Naive thymus-derived CD4-positive, alpha-beta T cell (primary cell): ENCODE results near the gene EAF1. TPM values are rescaled to one million over a fixed set of nuclear protein-coding genes. Genes with fewer than 3 reads are reported as not detected.

Experiments
- ATAC-seq: fragments of 150-1000 bp; cut with Tn5 transposase; 2 replicates; pipeline ENCODE4 v1.10.0; 2021; ENCODE audit warnings: mild to moderate bottlenecking, moderate library complexity
- CTCF ChIA-PET: fragments of 350-600 bp; sonication (Branson Sonifier 250); formaldehyde crosslinking; loops from one replicate; lab custom pipeline; 2021; ENCODE audit warnings: antibody characterized with exemption; lab: Charles Lee
- POLR2A ChIA-PET: fragments of 350-600 bp; sonication (Branson Sonifier 250); formaldehyde crosslinking; loops from one replicate; lab custom pipeline; 2021; ENCODE audit warnings: antibody characterized with exemption, inconsistent platforms; lab: Charles Lee
- DNase-seq, 9 donors: peaks; one replicate each; pipeline versions ENCODE4 v3.0.0 to v3.0.0-alpha.2; 2020 to 2022; ENCODE audit warnings: mixed read lengths in 1 of 9
- H3K27ac ChIP-seq: one replicate; pipeline ENCODE4 v1.7.0; 2013; ENCODE audit warnings: mild to moderate bottlenecking, low read depth, low read length, moderate library complexity
- H3K27me3 ChIP-seq, 2 donors: one replicate each; pipeline ENCODE4 v1.7.0; 2013; ENCODE audit warnings: low read length in 2 of 2, mild to moderate bottlenecking in 2 of 2, moderate library complexity in 2 of 2; ENCODE audit not compliant: control insufficient read depth in 2 of 2, insufficient read depth in 2 of 2
- H3K36me3 ChIP-seq, 3 experiments: 1 replicate in 2 of 3; 2 replicates in 1 of 3; pipeline ENCODE4 v1.7.0; 2013; ENCODE audit warnings: low read length in 3 of 3, mild to moderate bottlenecking in 3 of 3, moderate library complexity in 1 of 3; ENCODE audit not compliant: insufficient read depth in 3 of 3, control insufficient read depth in 2 of 3
- H3K4me1 ChIP-seq, 2 donors: one replicate each; pipeline ENCODE4 v1.7.0; 2013; ENCODE audit warnings: low read length in 2 of 2, mild to moderate bottlenecking in 2 of 2, moderate library complexity in 1 of 2; ENCODE audit not compliant: control insufficient read depth in 2 of 2, insufficient read depth in 2 of 2
- H3K4me3 ChIP-seq: 2 replicates; pipeline ENCODE4 v1.7.0; 2013; ENCODE audit warnings: mild to moderate bottlenecking, low read length
- H3K9me3 ChIP-seq, 3 experiments: 1 replicate in 2 of 3; 2 replicates in 1 of 3; pipeline ENCODE4 v1.7.0; 2013; ENCODE audit warnings: low read length in 3 of 3; ENCODE audit not compliant: control insufficient read depth in 2 of 3
- H3K27ac Mint-ChIP-seq, 9 donors: one replicate each; pipeline ENCODE4 v1.8.0; 2020 to 2022; ENCODE audit warnings: mixed read lengths in 9 of 9, mild to moderate bottlenecking in 8 of 9, moderate library complexity in 5 of 9, inconsistent platforms in 2 of 9
- H3K27me3 Mint-ChIP-seq, 5 donors: one replicate each; pipeline ENCODE4 v1.8.0; 2021 to 2022; ENCODE audit warnings: mixed read lengths in 5 of 5, mild to moderate bottlenecking in 1 of 5
- H3K36me3 Mint-ChIP-seq, 5 donors: one replicate each; pipeline ENCODE4 v1.8.0; 2020 to 2022; ENCODE audit warnings: mixed read lengths in 5 of 5, mild to moderate bottlenecking in 3 of 5, inconsistent platforms in 1 of 5
- H3K4me1 Mint-ChIP-seq, 7 donors: one replicate each; pipeline ENCODE4 v1.8.0; 2020 to 2022; ENCODE audit warnings: mixed read lengths in 7 of 7, mild to moderate bottlenecking in 3 of 7, inconsistent platforms in 1 of 7
- H3K4me3 Mint-ChIP-seq, 10 donors: one replicate each; pipeline ENCODE4 v1.8.0; 2020 to 2022; ENCODE audit warnings: mild to moderate bottlenecking in 10 of 10, mixed read lengths in 10 of 10, moderate library complexity in 6 of 10, inconsistent platforms in 2 of 10
- H3K9me3 Mint-ChIP-seq, 11 donors: one replicate each; pipeline ENCODE4 v1.8.0; 2020 to 2022; ENCODE audit warnings: mixed read lengths in 11 of 11, mild to moderate bottlenecking in 4 of 11, inconsistent platforms in 1 of 11, moderate library complexity in 1 of 11
- intact Hi-C, 2 donors: fragments of 100-400 bp; cut with micrococcal nuclease; formaldehyde crosslinking; loops; one replicate each; pipeline ENCODE4 v1.15.1; 2023
- polyA plus RNA-seq, 2 donors: library from polyadenylated mRNA; unstranded; fragments of 300-500 nt; fragmentation: Illumina TruSeq; gene quantifications; one replicate each; pipeline ENCODE4 v1.2.3, GENCODE V29; 2021
- total RNA-seq, 6 experiments: library from RNA in 5 of 6; stranded (reverse) in 5 of 6; gene quantifications; 1 replicate in 5 of 6; 2 replicates in 1 of 6; pipeline ENCODE4 v1.2.3 and lab custom pipeline; 2021 to 2026

EAF1 gene
- total and polyA plus RNA-seq, 7 experiments from 2014 or later, result 5.0 to 61.9 (median 19.6) TPM

GRCh38 chr3:15430624-15431023 is 3.2 kb downstream of the EAF1 start:
- DNase-seq, result no peak
- ATAC-seq, result no peak
- H3K4me1 ChIP-seq, result peaks cover 18 to 23% of the 10 kb centered on the region in 2 donors
- intact Hi-C loops, result no loop called here
- CTCF ChIA-PET, result no interaction called here
- Mint-ChIP-seq H3K4me1 (peaks cover 37 to 72% (median 53%) of the 10 kb centered on the region in 7 donors), H3K36me3 (peaks cover 7 to 48% (median 20%) of the 10 kb centered on the region in 5 donors), H3K4me3 (peak overlapping the region in 2 of 10 donors; percentile 11 to 29), H3K9me3 (no peaks in the 10 kb centered on the region), H3K27ac (peak overlapping the region in 2 of 9 donors; percentile 76 to 93), H3K27me3 (no peaks in the 10 kb centered on the region)
- H3K4me3 ChIP-seq, result no peak overlapping the region
- peaks cover 18 to 54% (median 21%) of the 10 kb centered on the region in 3 experiments for H3K36me3 ChIP-seq
- POLR2A ChIA-PET, result interaction anchor here (0.9 to 1.7 kb wide), 2 partner anchors 166 to 227 kb away, joined by 3 to 4 read pairs; no protein-coding TSS in a partner anchor
- H3K9me3 ChIP-seq, result no peaks in the 10 kb centered on the region
- no peaks in the 10 kb centered on the region for H3K27me3 ChIP-seq
- no peak overlapping the region for H3K27ac ChIP-seq

- ChIA-PET CTCF (no interaction called here), POLR2A (no interaction called here)
- no peak for ATAC-seq
- peak overlapping the region in 2 of 10 donors; percentile 37 to 47 for H3K4me3 Mint-ChIP-seq
- peaks cover 7 to 44% (median 25%) of the 10 kb centered on the region in 5 donors for H3K36me3 Mint-ChIP-seq
- Histone ChIP-seq H3K9me3 (no peaks in the 10 kb centered on the region), H3K4me3 (no peak overlapping the region), H3K36me3 (peaks cover 21 to 62% (median 22%) of the 10 kb centered on the region in 3 experiments), H3K4me1 (peaks cover 12 to 17% of the 10 kb centered on the region in 2 donors), H3K27ac (no peak overlapping the region), H3K27me3 (no peaks in the 10 kb centered on the region)
- H3K9me3 Mint-ChIP-seq, result no peaks in the 10 kb centered on the region
- H3K4me1 Mint-ChIP-seq, result peaks cover 30 to 65% (median 46%) of the 10 kb centered on the region in 7 donors
- peak overlapping the region in 4 of 9 donors; percentile 6 to 76 (median 44) for H3K27ac Mint-ChIP-seq
- DNase-seq, result no peak
- intact Hi-C loops, result no loop called here
- no peaks in the 10 kb centered on the region for H3K27me3 Mint-ChIP-seq
Measured at GRCh38 chr3:15431256-15431837, 3.9 kb downstream of the EAF1 start.

GRCh38 chr3:15433531-15433930 is 6.1 kb downstream of the EAF1 start:
- Mint-ChIP-seq H3K4me3 (no peak overlapping the region), H3K27me3 (no peaks in the 10 kb centered on the region), H3K27ac (peak overlapping the region in 1 of 9 donors; percentile 56), H3K4me1 (peaks cover 13 to 47% (median 39%) of the 10 kb centered on the region in 7 donors), H3K9me3 (no peaks in the 10 kb centered on the region), H3K36me3 (peaks cover 4 to 43% (median 21%) of the 10 kb centered on the region in 5 donors)
- intact Hi-C loops, result no loop called here
- peaks cover 25 to 71% (median 32%) of the 10 kb centered on the region in 3 experiments for H3K36me3 ChIP-seq
- DNase-seq (no peak), ATAC-seq (no peak)
- no peaks in the 10 kb centered on the region for H3K27me3 ChIP-seq
- H3K4me1 ChIP-seq, result peaks cover 6 to 8% of the 10 kb centered on the region in 2 donors
- H3K27ac ChIP-seq, result no peak overlapping the region
- ChIA-PET POLR2A (interaction anchor here (0.6 to 1.1 kb wide), 2 partner anchors 9 to 1066 kb away, joined by 3 read pairs; no protein-coding TSS in a partner anchor), CTCF (no interaction called here)
- H3K4me3 ChIP-seq, result no peak overlapping the region
- H3K9me3 ChIP-seq, result no peaks in the 10 kb centered on the region

GRCh38 chr3:15434756-15435155 is 7.4 kb downstream of the EAF1 start:
- Mint-ChIP-seq H3K27me3 (no peaks in the 10 kb centered on the region), H3K4me1 (peaks cover 6 to 40% (median 27%) of the 10 kb centered on the region in 7 donors), H3K9me3 (no peaks in the 10 kb centered on the region), H3K4me3 (no peak overlapping the region), H3K36me3 (peaks cover 9 to 55% (median 30%) of the 10 kb centered on the region in 5 donors), H3K27ac (no peak overlapping the region)
- no peak overlapping the region for H3K27ac ChIP-seq
- CTCF ChIA-PET, result interaction anchor here (0.5 to 1.3 kb wide), 2 partner anchors 230 to 292 kb away, joined by 3 read pairs; no protein-coding TSS in a partner anchor
- intact Hi-C loops, result no loop called here
- no peaks in the 10 kb centered on the region for H3K9me3 ChIP-seq
- H3K27me3 ChIP-seq, result no peaks in the 10 kb centered on the region
- POLR2A ChIA-PET, result no interaction called here
- peaks cover 25 to 81% (median 32%) of the 10 kb centered on the region in 3 experiments for H3K36me3 ChIP-seq
- no peak overlapping the region for H3K4me3 ChIP-seq
- no peaks in the 10 kb centered on the region for H3K4me1 ChIP-seq
- DNase-seq (no peak), ATAC-seq (no peak)

GRCh38 chr3:15436246-15436645 is 8.8 kb downstream of the EAF1 start:
- Histone ChIP-seq H3K27ac (no peak overlapping the region), H3K4me3 (no peak overlapping the region), H3K4me1 (no peaks in the 10 kb centered on the region), H3K27me3 (no peaks in the 10 kb centered on the region), H3K36me3 (peaks cover 25 to 87% (median 39%) of the 10 kb centered on the region in 3 experiments), H3K9me3 (no peaks in the 10 kb centered on the region)
- Mint-ChIP-seq H3K27me3 (no peaks in the 10 kb centered on the region), H3K4me1 (peaks cover 5 to 42% (median 15%) of the 10 kb centered on the region in 7 donors), H3K36me3 (peaks cover 13 to 64% (median 38%) of the 10 kb centered on the region in 5 donors), H3K27ac (no peak overlapping the region), H3K4me3 (no peak overlapping the region), H3K9me3 (no peaks in the 10 kb centered on the region)
- POLR2A ChIA-PET, result no interaction called here
- intact Hi-C loops, result no loop called here
- ATAC-seq, result no peak
- CTCF ChIA-PET, result no interaction called here
- no peak for DNase-seq

DNA sequence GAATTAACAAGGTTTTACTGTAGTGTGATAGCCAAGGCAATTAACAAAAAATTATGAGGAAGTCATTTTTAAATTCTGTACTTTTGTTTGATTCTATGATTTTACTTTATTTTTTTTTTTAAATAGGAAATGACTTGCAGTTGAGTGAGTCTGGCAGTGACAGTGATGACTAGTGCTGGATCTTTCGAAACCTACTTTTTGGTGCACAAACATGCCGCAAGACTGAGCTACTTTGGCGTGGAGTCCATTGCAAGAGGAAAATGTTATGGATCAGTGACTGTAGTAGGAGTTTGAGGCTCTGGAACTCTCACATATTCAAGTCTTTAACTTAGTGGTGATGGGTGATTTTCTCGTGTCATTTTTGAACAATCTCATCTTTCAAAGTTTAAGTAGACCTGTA is 11.6 kb downstream of the EAF1 start:
- Histone ChIP-seq H3K36me3 (peaks cover 13 to 73% (median 31%) of the 10 kb centered on the region in 3 experiments), H3K4me1 (no peaks in the 10 kb centered on the region), H3K4me3 (no peak overlapping the region), H3K27ac (no peak overlapping the region), H3K9me3 (no peaks in the 10 kb centered on the region), H3K27me3 (no peaks in the 10 kb centered on the region)
- H3K9me3 Mint-ChIP-seq, result no peaks in the 10 kb centered on the region
- POLR2A ChIA-PET, result no interaction called here
- H3K36me3 Mint-ChIP-seq, result peaks cover 11 to 64% (median 45%) of the 10 kb centered on the region in 5 donors
- ATAC-seq, result peak; percentile 55
- CTCF ChIA-PET, result no interaction called here
- H3K4me3 Mint-ChIP-seq, result no peak overlapping the region
- no peaks in the 10 kb centered on the region for H3K27me3 Mint-ChIP-seq
- no peak for DNase-seq
- peak overlapping the region in 1 of 9 donors; percentile 59 for H3K27ac Mint-ChIP-seq
- H3K4me1 Mint-ChIP-seq, result peaks cover 0 to 35% (median 5%) of the 10 kb centered on the region in 7 donors
- intact Hi-C loops, result no loop called here
